OCI-LY3 (cell line): ENCODE data around the gene SPATA16.

Experiments used
- H2AFZ ChIP-seq: fragments of 200-600, 300-600 bp; shearing (Covaris generic); 2 replicates; pipeline ENCODE4 v1.6.0; 2014; ENCODE audit warnings: antibody characterized with exemption, low read depth, low read length
- H3K27ac ChIP-seq: fragments of 200-600, 300-600 bp; sonication (generic); 2 replicates; pipeline ENCODE4 v1.5.1; 2014; ENCODE audit warnings: mild to moderate bottlenecking, low read length, moderate library complexity, mixed read lengths
- H3K27me3 ChIP-seq: fragments of 200-600, 300-600 bp; sonication (generic); 2 replicates; pipeline ENCODE4 v1.6.1; 2014; ENCODE audit warnings: low read depth, low read length, mixed read lengths
- H3K36me3 ChIP-seq: fragments of 200-600, 300-600 bp; sonication (generic); replicated peaks from 2 replicates; pipeline ENCODE3; 2014; ENCODE audit warnings: low read depth, low read length, mixed read lengths
- H3K4me1 ChIP-seq: fragments of 300-600, 200-600 bp; sonication (generic); 2 replicates; pipeline ENCODE4 v1.6.1; 2014; ENCODE audit warnings: low read length, mixed read lengths
- H3K4me2 ChIP-seq: fragments of 200-600, 300-600 bp; sonication (generic); 2 replicates; pipeline ENCODE4 v1.6.1; 2014; ENCODE audit warnings: low read length, mixed read lengths
- H3K4me3 ChIP-seq: fragments of 300-600, 200-600 bp; sonication (generic); 2 replicates; pipeline ENCODE4 v1.5.1; 2014; ENCODE audit warnings: antibody characterized with exemption, mild to moderate bottlenecking, low read length, moderate library complexity
- H3K79me2 ChIP-seq: fragments of 300-600, 200-600 bp; shearing (Covaris generic); 2 replicates; pipeline ENCODE4 v1.6.1; 2014; ENCODE audit warnings: mild to moderate bottlenecking, low read length, mixed read lengths
- H3K9ac ChIP-seq: fragments of 300-600, 200-600 bp; shearing (Covaris generic); 2 replicates; pipeline ENCODE4 v1.6.0; 2014; ENCODE audit warnings: mild to moderate bottlenecking, low read length, moderate library complexity
- H3K9me3 ChIP-seq: fragments of 200-600, 300-600 bp; shearing (Covaris generic); 2 replicates; pipeline ENCODE4 v1.6.1; 2014; ENCODE audit warnings: low read length, mixed read lengths; ENCODE audit not compliant: insufficient read depth
- H4K20me1 ChIP-seq: fragments of 200-600, 300-600 bp; sonication (generic); 2 replicates; pipeline ENCODE4 v1.6.1; 2016; ENCODE audit warnings: low read length, mixed read lengths; ENCODE audit not compliant: insufficient read depth
- CTCF ChIP-seq: fragments of 200-600, 300-600 bp; sonication (generic); IDR thresholded peaks from 2 replicates; pipeline ENCODE4 v1.5.1; 2014; ENCODE audit warnings: antibody characterized with exemption, low read length, low read depth
- EZH2phosphoT487 ChIP-seq: fragments of 200-600 bp; shearing (Covaris generic); IDR thresholded peaks from 2 replicates; pipeline ENCODE4 v1.6.1; 2018; ENCODE audit warnings: antibody characterized with exemption, mixed run types, low read depth

SPATA16 gene

GRCh38 chr3:172919297-172919683 lies 221.7 kb downstream of the SPATA16 start:
- no peak overlapping the region for H3K27ac ChIP-seq
- no peak overlapping the region for H3K4me2 ChIP-seq
- no peaks in the 10 kb centered on the region for H3K79me2 ChIP-seq
- H3K27me3 ChIP-seq, result no peaks in the 10 kb centered on the region
- H4K20me1 ChIP-seq, result no peaks in the 10 kb centered on the region
- H2AFZ ChIP-seq, result no peak overlapping the region
- H3K4me1 ChIP-seq, result no peaks in the 10 kb centered on the region
- no peaks in the 10 kb centered on the region for H3K36me3 ChIP-seq
- no peak overlapping the region for H3K9ac ChIP-seq
- no peak for TF ChIP-seq EZH2phosphoT487
- no peak for TF ChIP-seq CTCF
- no peak overlapping the region for H3K4me3 ChIP-seq
- no peaks in the 10 kb centered on the region for H3K9me3 ChIP-seq

- Histone ChIP-seq H2AFZ (no peak overlapping the region), H3K4me1 (no peaks in the 10 kb centered on the region), H3K36me3 (no peaks in the 10 kb centered on the region), H3K9me3 (no peaks in the 10 kb centered on the region), H3K27me3 (no peaks in the 10 kb centered on the region), H3K79me2 (no peaks in the 10 kb centered on the region), H3K4me3 (no peak overlapping the region), H4K20me1 (no peaks in the 10 kb centered on the region), H3K27ac (no peak overlapping the region), H3K9ac (no peak overlapping the region), H3K4me2 (no peak overlapping the region)
- no peak for TF ChIP-seq EZH2phosphoT487
- no peak for TF ChIP-seq CTCF
Observed at GRCh38 chr3:172918568-172919296, 222.3 kb downstream of the SPATA16 start.

GRCh38 chr3:172918165-172918564 lies 222.9 kb downstream of the SPATA16 start:
- Histone ChIP-seq H3K27me3 (no peaks in the 10 kb centered on the region), H3K9ac (no peak overlapping the region), H4K20me1 (no peaks in the 10 kb centered on the region), H3K36me3 (no peaks in the 10 kb centered on the region), H3K4me2 (no peak overlapping the region), H2AFZ (no peak overlapping the region), H3K9me3 (no peaks in the 10 kb centered on the region), H3K4me1 (no peaks in the 10 kb centered on the region), H3K4me3 (no peak overlapping the region), H3K79me2 (no peaks in the 10 kb centered on the region), H3K27ac (no peak overlapping the region)
- no peak for TF ChIP-seq CTCF
- TF ChIP-seq EZH2phosphoT487, result no peak

GRCh38 chr3:172915911-172916514 lies 225.0 kb downstream of the SPATA16 start:
- no peak for TF ChIP-seq CTCF
- TF ChIP-seq EZH2phosphoT487, result no peak
- H3K79me2 ChIP-seq, result no peaks in the 10 kb centered on the region
- no peaks in the 10 kb centered on the region for H3K9me3 ChIP-seq
- H3K27me3 ChIP-seq, result no peaks in the 10 kb centered on the region
- no peaks in the 10 kb centered on the region for H4K20me1 ChIP-seq
- no peak overlapping the region for H3K4me2 ChIP-seq
- H3K4me1 ChIP-seq, result no peaks in the 10 kb centered on the region
- no peak overlapping the region for H2AFZ ChIP-seq
- no peaks in the 10 kb centered on the region for H3K36me3 ChIP-seq
- no peak overlapping the region for H3K27ac ChIP-seq
- H3K4me3 ChIP-seq, result no peak overlapping the region
- no peak overlapping the region for H3K9ac ChIP-seq
